Cerebellar nuclear complex (tissue), 1 donor: Measurements from ENCODE around the gene FSCN2.

Experiments
- DNase-seq, 2 experiments: peaks; one replicate each; lab custom pipeline; 2025; lab: John Stamatoyannopoulos, UW

FSCN2 gene

GRCh38 chr17:81556175-81556691, 28.1 kb downstream of the FSCN2 start:
- no peak for DNase-seq

GRCh38 chr17:81556863-81557262, 28.7 kb downstream of the FSCN2 start:
- no peak for DNase-seq

GRCh38 chr17:81557276-81558114, 29.3 kb downstream of the FSCN2 start:
- DNase-seq, result no peak

GRCh38 chr17:81558115-81558468, 29.9 kb downstream of the FSCN2 start:
- DNase-seq, result no peak

GRCh38 chr17:81558941-81559806, 31.0 kb downstream of the FSCN2 start:
- no peak for DNase-seq

- DNase-seq, result no peak
Measured at GRCh38 chr17:81561494-81561885, 33.3 kb downstream of the FSCN2 start.

GRCh38 chr17:81563861-81564586, 35.8 kb downstream of the FSCN2 start:
- no peak for DNase-seq

GRCh38 chr17:81564778-81565177, 36.6 kb downstream of the FSCN2 start:
- no peak for DNase-seq

GRCh38 chr17:81565231-81565630, 37.1 kb downstream of the FSCN2 start:
- no peak for DNase-seq

GRCh38 chr17:81566461-81567126, 38.4 kb downstream of the FSCN2 start:
- peak in 1 of 2 experiments; percentile 39 for DNase-seq

- no peak for DNase-seq
Measured at GRCh38 chr17:81567191-81567590, 39.0 kb downstream of the FSCN2 start.

GRCh38 chr17:81568416-81568815, 40.2 kb downstream of the FSCN2 start:
- no peak for DNase-seq

- DNase-seq, result no peak
Measured at GRCh38 chr17:81569986-81570514, 41.9 kb downstream of the FSCN2 start.

GRCh38 chr17:81570964-81571363, 42.8 kb downstream of the FSCN2 start:
- no peak for DNase-seq

- DNase-seq, result no peak
Measured at GRCh38 chr17:81572563-81573168, 44.5 kb downstream of the FSCN2 start.

- DNase-seq, result no peak
Measured at GRCh38 chr17:81573794-81574642, 45.8 kb downstream of the FSCN2 start.

GRCh38 chr17:81574643-81574956, 46.4 kb downstream of the FSCN2 start:
- no peak for DNase-seq

GRCh38 chr17:81575836-81576235, 47.7 kb downstream of the FSCN2 start:
- no peak for DNase-seq

- no peak for DNase-seq
Measured at GRCh38 chr17:81576621-81577277, 48.6 kb downstream of the FSCN2 start.
